NCI-H128 (cell line): ENCODE data around the gene BANK1.

Experiments
- DNase-seq: peaks from one replicate; lab custom pipeline; 2025; ENCODE audit not compliant: unreplicated experiment; lab: John Stamatoyannopoulos, UW

Gene BANK1

GRCh38 chr4:101818362-101818761 is 27.8 kb downstream of the BANK1 start:
- DNase-seq: no peak

- no peak for DNase-seq
These were observed 33.3 kb downstream of the BANK1 start for GRCh38 chr4:101823864-101824263.

GRCh38 chr4:101824500-101824899 is 34.0 kb downstream of the BANK1 start:
- DNase-seq: no peak

- DNase-seq: no peak
These were observed 35.4 kb downstream of the BANK1 start for GRCh38 chr4:101825953-101826352.

GRCh38 chr4:101831816-101832215 is 41.3 kb downstream of the BANK1 start:
- no peak for DNase-seq

GRCh38 chr4:101833480-101833879 is 43.0 kb downstream of the BANK1 start:
- DNase-seq: no peak

- no peak for DNase-seq
These were observed 44.8 kb downstream of the BANK1 start for GRCh38 chr4:101835121-101835904.

- no peak for DNase-seq
These were observed 52.5 kb downstream of the BANK1 start for GRCh38 chr4:101843054-101843453.

- DNase-seq: no peak
These were observed 56.0 kb downstream of the BANK1 start for GRCh38 chr4:101846550-101846949.

- DNase-seq: no peak
These were observed 60.2 kb downstream of the BANK1 start for GRCh38 chr4:101850698-101851097.

- no peak for DNase-seq
These were observed 61.1 kb downstream of the BANK1 start for GRCh38 chr4:101851672-101852071.

- DNase-seq: no peak
These were observed 62.5 kb downstream of the BANK1 start for GRCh38 chr4:101853028-101853427.

GRCh38 chr4:101853691-101854090 is 63.2 kb downstream of the BANK1 start:
- DNase-seq: no peak

- DNase-seq: no peak
These were observed 64.7 kb downstream of the BANK1 start for GRCh38 chr4:101855239-101855638.

- DNase-seq: no peak
These were observed 65.6 kb downstream of the BANK1 start for GRCh38 chr4:101856149-101856548.

- DNase-seq: no peak
These were observed 66.6 kb downstream of the BANK1 start for GRCh38 chr4:101857176-101857575.

GRCh38 chr4:101858641-101859040 is 68.1 kb downstream of the BANK1 start:
- DNase-seq: no peak

- no peak for DNase-seq
These were observed 72.1 kb downstream of the BANK1 start for GRCh38 chr4:101862595-101862994.

GRCh38 chr4:101864660-101865059 is 74.1 kb downstream of the BANK1 start:
- DNase-seq: no peak

GRCh38 chr4:101865501-101866062 is 75.1 kb downstream of the BANK1 start:
- DNase-seq: no peak

GRCh38 chr4:101870874-101871273 is 80.3 kb downstream of the BANK1 start:
- no peak for DNase-seq

GRCh38 chr4:101871962-101872676 is 81.6 kb downstream of the BANK1 start:
- DNase-seq: no peak
